Tibial artery (tissue), 4 donors: ENCODE data around the gene FRRS1.

Experiments used
- DNase-seq, 2 donors: peaks; one replicate each; pipeline ENCODE4 v3.0.0-alpha.2; 2019
- H3K27ac ChIP-seq, 2 donors: fragments of 200-600 bp; sonication (generic) in 1 of 2; 1 replicate in 1 of 2; 2 replicates in 1 of 2; pipeline ENCODE4 v1.5.1; 2018 to 2019; ENCODE audit warnings: mild to moderate bottlenecking in 1 of 2
- H3K27me3 ChIP-seq, 2 donors: fragments of 200-600 bp; sonication (generic) in 1 of 2; one replicate each; pipeline versions ENCODE4 v1.5.1 to v1.6.0; 2016 to 2019
- H3K36me3 ChIP-seq, 3 donors: fragments of 200-600 bp; sonication (generic) in 2 of 3; one replicate each; pipeline ENCODE4 v1.5.1; 2016 to 2019; ENCODE audit warnings: mild to moderate bottlenecking in 2 of 3
- H3K4me1 ChIP-seq, 4 donors: fragments of 200-600 bp; sonication (generic) in 2 of 4; 1 replicate in 3 of 4; 2 replicates in 1 of 4; pipeline ENCODE4 v1.5.1; 2016 to 2019
- H3K4me3 ChIP-seq, 2 donors: fragments of 200-600 bp; sonication (generic) in 1 of 2; 1 replicate in 1 of 2; 2 replicates in 1 of 2; pipeline ENCODE4 v1.5.1; 2018 to 2019; ENCODE audit warnings: mild to moderate bottlenecking in 2 of 2
- H3K9me3 ChIP-seq, 3 donors: fragments of 200-600 bp; sonication (generic) in 1 of 3; one replicate each; pipeline ENCODE4 v1.5.1; 2016 to 2019
- CTCF ChIP-seq, 2 experiments: fragments of 200-600 bp in 1 of 2; fragments of 450-650 bp in 1 of 2; IDR thresholded peaks; one replicate each; pipeline ENCODE4 v1.5.1; 2017 to 2019; ENCODE audit warnings: antibody characterized with exemption in 2 of 2, mild to moderate bottlenecking in 1 of 2, moderate library complexity in 1 of 2
- intact Hi-C: fragments of 100-400 bp; cut with DNase I; formaldehyde crosslinking; loops from one replicate; pipeline ENCODE4 v1.15.0; 2023; ENCODE audit warnings: low total_unique reads

FRRS1 gene

DNA sequence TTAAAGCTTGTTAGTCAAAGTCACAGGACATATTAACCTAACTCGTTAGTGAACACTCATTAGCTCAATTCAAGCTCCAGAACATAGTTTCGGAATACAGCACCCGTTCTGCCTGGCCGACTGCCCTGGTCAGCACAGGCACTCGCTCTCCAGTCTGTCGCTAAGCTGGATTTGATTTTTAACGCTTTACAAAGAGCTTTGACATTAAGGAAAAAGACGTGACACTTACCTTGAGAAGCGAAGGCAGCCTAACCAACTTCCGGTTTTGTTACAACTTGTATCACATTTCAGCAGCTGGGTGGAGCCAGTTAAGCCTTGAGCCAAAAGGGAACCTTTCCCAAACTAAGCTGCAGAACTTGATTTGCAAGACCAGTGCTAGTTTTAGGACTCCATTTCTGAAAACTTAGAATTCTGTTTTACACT is at the start of gene FRRS1:
FRRS1 (minus strand) TSS at position 258 of the 423 bp plus-strand sequence. CDS start 17,867 bp downstream, outside the sequence.
- intact Hi-C loops, result no loop called here
- Histone ChIP-seq H3K27ac (peak within 1 kb of the TSS; percentile 58 to 72), H3K4me1 (peaks cover 0 to 60% (median 9%) of the 10 kb centered on the region in 4 donors), H3K4me3 (peak within 1 kb of the TSS; percentile 51 to 53), H3K27me3 (no peaks in the 10 kb centered on the region), H3K36me3 (no peaks in the 10 kb centered on the region), H3K9me3 (no peaks in the 10 kb centered on the region)
- TF ChIP-seq CTCF (IDR thresholded peaks at IDR 0.05), result no peak
- DNase-seq, result peak; percentile 65 to 68

DNA sequence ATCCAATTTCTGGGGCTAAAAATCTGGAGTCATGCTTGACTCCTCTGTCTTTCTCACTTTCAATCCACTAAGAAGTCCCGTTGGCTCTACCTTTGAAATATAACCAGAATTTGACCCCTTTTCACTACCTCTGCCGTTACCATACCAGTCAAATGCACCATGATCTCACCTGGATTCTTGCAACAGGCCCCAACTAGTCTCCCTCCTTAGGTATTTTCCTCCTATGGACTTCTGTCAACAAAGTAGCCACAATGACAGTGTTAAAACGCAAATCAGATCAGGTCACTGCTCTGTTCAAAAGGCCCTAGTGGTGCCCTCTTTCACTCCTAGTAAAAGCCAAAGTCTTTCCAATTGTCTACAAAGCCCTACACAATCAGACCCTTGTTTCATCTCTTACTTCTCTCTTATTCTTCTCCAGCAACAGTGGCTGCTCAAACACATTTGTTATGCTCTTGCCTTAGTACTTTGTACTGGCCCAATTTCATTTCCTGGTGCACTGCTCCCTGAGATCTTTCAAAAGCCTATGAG is 48.0 kb upstream of the FRRS1 start:
- Histone ChIP-seq H3K4me3 (no peak overlapping the region), H3K9me3 (no peaks in the 10 kb centered on the region), H3K36me3 (no peaks in the 10 kb centered on the region), H3K27me3 (no peaks in the 10 kb centered on the region), H3K27ac (no peak overlapping the region), H3K4me1 (no peaks in the 10 kb centered on the region)
- no peak for DNase-seq
- no peak for TF ChIP-seq CTCF (IDR thresholded peaks at IDR 0.05)
- intact Hi-C loops, result no loop called here

- H3K4me1 ChIP-seq, result peaks cover 0 to 4% (median 2%) of the 10 kb centered on the region in 4 donors
- H3K27me3 ChIP-seq, result no peaks in the 10 kb centered on the region
- TF ChIP-seq CTCF (IDR thresholded peaks at IDR 0.05), result no peak
- H3K9me3 ChIP-seq, result no peaks in the 10 kb centered on the region
- intact Hi-C loops, result no loop called here
- no peak for DNase-seq
- no peak overlapping the region for H3K4me3 ChIP-seq
- no peaks in the 10 kb centered on the region for H3K36me3 ChIP-seq
- H3K27ac ChIP-seq, result no peak overlapping the region
Measured at GRCh38 chr1:99811747-99812146, 45.3 kb upstream of the FRRS1 start.

DNA sequence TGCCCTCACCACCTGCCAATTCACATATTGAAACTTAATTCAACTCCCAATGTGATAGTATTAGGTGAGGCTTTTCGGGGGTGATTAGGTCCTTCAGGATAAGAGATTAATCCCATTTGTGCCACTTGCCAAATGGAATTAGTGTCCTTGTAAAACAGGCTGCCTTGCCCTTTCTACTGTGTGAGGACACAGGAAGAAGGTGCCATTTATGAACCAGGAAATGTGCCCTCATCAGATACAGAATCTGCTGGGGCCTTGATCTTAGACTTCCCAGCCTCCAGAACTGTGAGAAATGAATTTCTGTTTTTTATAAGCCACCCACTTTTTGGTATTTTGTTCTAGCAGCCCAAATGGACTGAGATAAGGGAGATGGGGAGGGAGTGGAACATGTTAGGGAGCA is 44.6 kb upstream of the FRRS1 start:
- intact Hi-C loops, result no loop called here
- no peaks in the 10 kb centered on the region for H3K36me3 ChIP-seq
- peaks cover 0 to 4% (median 2%) of the 10 kb centered on the region in 4 donors for H3K4me1 ChIP-seq
- no peak for DNase-seq
- no peak overlapping the region for H3K27ac ChIP-seq
- no peaks in the 10 kb centered on the region for H3K27me3 ChIP-seq
- H3K9me3 ChIP-seq, result no peaks in the 10 kb centered on the region
- no peak overlapping the region for H3K4me3 ChIP-seq
- TF ChIP-seq CTCF (IDR thresholded peaks at IDR 0.05), result no peak

GRCh38 chr1:99808391-99809115 is 42.1 kb upstream of the FRRS1 start:
- peak; percentile 59 to 74 for TF ChIP-seq CTCF (IDR thresholded peaks at IDR 0.05)
- peak overlapping the region; percentile 71 for H3K27ac ChIP-seq
- H3K27me3 ChIP-seq, result no peaks in the 10 kb centered on the region
- intact Hi-C loops, result loop anchor here (10.0 kb wide), 1 partner anchor 656 kb away; no protein-coding TSS in a partner anchor
- no peaks in the 10 kb centered on the region for H3K9me3 ChIP-seq
- no peak for DNase-seq
- H3K4me3 ChIP-seq, result peak overlapping the region in 1 of 2 donors; percentile 6
- peaks cover 0 to 4% (median 2%) of the 10 kb centered on the region in 4 donors for H3K4me1 ChIP-seq
- no peaks in the 10 kb centered on the region for H3K36me3 ChIP-seq
